ENCODE measurements around the gene TOGARAM1.

- TF ChIP-seq CTCF (IDR thresholded peaks at IDR 0.05; ENCODE audit: low read length), result no peak
- no peak for TF ChIP-seq EZH2 (IDR thresholded peaks at IDR 0.05; ENCODE audit: borderline replicate concordance, low read length)
These were observed 104.7 kb downstream of the TOGARAM1 start for GRCh38 chr14:45066667-45067066.

All from OCI-LY1 (cell line).